ENCODE measurements around the gene MEAF6.
A peak's percentile ranks its signal among the peaks of the same experiment; 100 is the strongest.

The MEAF6 gene

DNA sequence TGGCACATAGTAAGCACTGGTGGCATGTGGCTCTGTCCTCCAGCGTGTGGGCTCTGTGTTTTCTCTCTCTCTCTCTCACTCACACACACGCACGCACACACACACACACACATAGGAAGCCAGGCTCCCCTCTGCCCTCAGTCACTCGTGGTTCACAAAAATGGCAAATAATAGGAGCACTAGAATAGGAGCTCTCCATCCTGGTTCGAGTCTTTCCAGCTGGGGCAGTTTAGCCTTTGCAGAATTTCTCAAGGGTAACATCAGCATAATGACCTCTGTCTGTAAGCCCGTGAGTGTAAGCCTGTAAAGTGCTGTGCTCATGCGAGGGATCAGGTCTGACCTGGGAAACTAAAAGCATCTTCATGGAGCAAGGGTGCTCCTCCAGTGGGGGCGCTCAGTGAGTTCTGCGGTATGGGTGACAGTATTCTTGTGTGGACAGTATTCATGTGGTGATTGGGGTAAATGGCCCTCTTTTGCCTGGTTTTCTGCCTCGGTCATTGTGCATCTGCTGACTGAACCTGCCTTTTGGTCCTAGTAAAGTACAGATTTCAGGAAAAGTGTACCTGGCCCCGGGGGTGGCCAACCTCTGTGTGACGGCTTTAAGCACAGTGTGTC is 41.0 kb downstream of the MEAF6 start:
- DNase-seq (ENCODE audit: low spot score): no peak

DNA sequence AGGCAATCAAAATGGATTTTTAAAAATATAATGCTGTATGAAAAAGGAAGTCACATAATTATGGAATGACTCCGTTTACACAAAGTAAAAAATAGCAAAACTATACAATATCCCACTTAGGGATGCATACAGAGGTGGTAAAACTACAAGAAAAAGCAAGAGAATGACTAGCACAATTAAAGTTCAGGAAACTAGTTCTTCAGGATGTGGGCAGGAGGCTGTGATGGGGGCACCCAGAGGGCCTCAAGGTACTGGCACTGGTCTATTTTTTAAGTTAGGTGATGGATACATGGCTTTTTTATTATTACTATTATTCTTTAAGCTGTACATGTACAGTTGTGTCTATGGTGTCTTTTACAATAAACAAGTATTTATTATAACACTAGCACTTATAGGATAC is 41.6 kb downstream of the MEAF6 start:
- DNase-seq (ENCODE audit: low spot score): no peak

DNA sequence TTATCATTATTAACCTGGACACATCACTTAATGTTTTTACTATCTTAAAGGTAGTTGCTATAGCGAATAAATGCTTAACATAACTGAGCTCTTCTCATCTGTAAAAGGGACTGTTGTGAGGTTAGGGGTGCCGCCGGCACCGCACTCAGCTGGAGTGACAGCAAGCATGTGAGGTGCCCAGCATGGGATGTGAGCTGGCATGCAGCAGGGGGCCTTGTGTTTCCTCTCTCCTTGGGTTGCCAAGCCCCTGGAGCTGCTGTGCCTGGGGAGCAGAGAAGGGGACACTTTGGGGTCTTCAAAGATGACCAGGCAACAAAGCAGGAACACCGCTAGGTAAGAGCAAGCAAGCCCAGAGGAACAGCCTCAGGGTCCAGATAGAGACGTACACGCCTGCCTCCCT is 42.3 kb downstream of the MEAF6 start:
- DNase-seq (ENCODE audit: low spot score): no peak

DNA sequence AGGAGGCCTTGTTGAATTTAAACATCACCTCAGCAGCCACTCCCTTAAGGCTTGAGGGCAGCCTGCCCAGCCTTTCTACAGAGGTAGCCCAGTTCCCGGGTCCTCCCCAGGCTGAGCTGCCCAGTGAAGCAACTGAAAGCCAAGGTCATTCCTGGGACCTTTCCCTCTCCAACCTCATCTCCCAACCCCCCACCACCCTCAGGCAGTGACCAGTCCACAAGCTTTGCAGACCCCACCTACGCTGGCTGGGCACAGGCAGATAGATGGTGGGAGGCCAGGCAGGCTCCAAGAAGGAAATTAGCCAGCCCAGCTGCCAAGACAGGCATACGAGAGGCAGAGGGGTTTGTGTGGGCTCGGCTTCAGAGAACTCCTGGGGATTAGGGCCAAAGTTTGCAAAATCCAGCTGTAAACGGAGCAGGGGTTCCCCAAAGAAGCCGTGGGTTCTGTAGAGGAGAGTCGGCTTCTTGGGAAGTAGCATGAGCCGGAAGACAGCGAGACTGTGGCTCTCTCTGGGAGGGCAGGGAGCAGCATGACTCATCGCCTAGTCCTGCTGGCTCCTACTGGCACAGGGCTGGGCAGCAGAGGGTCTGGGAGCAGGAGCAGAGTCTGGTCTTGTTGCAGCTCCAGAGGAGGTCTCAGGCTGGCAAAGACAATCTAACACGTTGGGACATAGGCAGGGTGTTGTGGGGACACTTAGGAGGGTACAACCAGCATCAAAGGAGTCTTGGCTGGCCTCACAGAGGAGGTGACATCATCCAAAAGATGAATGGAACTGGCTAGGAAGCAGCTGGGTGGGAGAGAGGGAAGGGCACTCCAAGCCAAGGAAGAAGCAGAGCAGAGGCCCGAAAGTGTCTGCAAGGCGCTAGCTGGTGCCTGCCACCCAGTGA is 43.0 kb downstream of the MEAF6 start:
- DNase-seq (ENCODE audit: low spot score): peak; percentile 71

DNA sequence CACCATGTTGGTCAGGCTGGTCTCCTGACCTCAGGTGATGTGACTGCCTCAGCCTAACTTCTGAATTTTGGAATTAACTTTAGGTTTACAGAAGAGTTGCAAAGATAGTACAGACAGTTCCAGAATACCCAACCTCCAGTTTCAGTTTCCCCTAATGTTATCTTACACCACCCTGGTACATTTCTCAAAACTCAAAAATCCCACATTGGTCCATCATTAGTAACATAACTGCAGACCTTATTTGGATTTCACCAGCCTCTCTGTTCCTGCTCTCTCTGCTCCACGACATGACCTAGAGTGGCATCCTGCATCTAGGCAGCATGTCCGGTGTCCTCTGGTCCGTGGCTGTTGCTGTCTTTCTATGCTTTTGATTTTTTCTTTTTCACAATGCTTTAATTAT is 45.2 kb downstream of the MEAF6 start:
- DNase-seq (ENCODE audit: low spot score): no peak

DNA sequence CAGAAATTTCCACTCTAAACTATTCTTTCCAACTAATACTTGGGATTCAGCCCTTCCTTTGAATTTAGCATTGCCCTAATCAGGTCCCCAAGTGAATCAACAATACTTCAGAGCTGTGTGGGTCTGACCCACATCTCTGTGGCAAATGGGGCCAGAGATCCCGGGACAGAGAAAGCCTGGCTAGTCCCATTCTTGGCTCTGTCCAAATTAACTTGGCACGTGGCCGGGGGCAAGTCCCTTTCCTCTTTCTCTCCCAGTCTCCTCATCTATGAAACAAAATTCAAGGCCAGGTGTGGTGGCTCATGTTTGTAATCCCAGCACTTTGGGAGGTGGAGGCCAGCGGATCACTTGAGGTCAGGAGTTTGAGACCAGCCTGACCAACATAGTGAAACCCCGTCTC is 46.5 kb downstream of the MEAF6 start:
- DNase-seq (ENCODE audit: low spot score): no peak

DNA sequence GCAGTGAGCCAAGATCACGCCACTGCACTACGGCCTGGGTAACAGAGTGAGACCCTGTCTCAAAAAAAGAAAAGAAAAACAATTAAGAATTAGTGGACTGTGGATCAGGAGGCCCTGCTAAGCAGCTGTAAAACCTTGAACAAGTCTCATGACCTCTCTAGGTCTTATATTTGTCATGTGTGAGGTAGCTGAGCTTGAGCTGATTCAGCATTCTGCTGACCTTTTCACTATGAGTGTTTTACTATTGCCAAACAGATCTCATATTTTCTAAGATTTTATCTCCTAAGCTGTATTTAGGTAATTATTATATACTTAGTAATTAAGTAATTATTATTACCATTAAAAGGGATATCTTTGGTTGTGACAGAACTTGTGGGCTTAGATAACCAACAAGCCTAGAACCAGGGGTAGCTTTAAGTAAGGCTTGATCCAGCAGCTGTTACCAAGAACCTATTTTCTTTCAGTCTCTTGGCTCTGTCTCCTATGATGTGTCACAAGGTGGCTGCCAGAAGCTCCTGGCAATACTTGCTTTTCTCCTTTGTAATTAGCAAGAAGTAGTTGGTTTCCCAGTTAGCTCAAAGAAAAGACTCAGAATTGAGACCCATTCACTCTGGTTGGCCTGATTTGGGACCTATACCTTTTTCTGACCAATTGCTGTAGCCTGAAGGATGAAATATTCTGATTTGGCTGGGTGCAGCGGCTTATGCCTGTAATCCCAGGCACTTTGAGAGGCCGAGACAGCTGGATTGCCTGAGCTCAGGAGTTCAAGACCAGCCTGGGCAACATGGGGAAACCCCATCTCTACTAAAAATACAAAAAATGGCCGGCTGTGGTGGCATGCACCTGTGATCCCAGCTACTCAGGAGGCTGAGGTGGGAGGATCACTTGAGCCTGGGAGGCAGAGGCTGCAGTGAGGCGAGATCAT is 48.7 kb downstream of the MEAF6 start:
- no peak for DNase-seq (ENCODE audit: low spot score)

DNA sequence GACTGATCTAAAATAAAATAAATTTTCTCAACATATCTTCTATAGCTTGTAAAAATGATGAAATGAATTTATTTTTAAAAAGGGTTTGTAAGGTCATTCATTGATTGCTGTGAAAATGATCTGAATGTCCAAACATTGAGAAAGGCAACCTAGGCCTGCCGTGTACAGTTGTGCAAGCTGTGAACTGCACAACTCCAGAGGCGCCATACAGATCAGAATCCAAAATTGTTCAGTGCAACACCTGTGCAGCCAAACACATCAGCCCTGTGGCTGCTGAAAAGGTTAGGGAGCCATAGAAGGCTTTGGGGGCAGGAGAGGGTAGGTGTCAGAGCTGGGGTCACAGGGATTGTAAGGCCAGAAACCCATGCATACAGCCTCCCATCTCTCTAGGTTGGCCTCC is 50.1 kb downstream of the MEAF6 start:
- DNase-seq (ENCODE audit: low spot score): no peak

DNA sequence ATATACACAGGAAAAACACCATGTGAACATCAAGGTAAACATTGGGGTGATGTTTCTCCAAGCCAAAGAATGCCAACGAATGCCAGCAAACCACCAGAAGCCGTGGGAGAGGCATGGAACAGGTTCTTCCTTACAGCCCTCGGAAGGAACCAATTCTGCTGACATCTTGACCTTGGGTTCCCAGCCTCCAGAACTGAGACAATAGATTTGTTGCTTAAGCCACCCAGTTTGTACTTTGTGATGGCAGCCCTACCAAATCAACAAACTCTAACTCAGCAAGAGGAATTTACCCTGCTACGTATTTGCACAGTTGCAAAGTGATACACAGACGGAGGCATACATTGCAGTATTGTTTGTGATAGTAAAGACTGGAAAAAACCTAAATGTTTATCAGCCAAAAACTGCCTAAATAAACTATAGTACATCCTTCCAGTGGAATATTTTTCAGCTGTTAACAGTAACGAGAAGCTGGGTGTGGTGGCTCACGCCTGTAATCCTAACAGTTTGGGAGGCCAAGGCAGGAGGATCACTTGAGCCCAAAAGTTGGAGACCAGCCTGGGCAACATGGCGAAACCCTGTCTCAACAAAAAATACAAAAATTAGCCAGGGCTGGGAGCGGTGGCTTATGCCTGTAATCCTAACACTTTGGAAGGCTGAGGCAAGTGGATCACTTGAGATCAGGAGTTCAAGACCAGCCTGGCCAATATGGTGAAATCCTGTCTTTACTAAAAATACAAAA is 52.7 kb downstream of the MEAF6 start:
- no peak for DNase-seq (ENCODE audit: low spot score)

DNA sequence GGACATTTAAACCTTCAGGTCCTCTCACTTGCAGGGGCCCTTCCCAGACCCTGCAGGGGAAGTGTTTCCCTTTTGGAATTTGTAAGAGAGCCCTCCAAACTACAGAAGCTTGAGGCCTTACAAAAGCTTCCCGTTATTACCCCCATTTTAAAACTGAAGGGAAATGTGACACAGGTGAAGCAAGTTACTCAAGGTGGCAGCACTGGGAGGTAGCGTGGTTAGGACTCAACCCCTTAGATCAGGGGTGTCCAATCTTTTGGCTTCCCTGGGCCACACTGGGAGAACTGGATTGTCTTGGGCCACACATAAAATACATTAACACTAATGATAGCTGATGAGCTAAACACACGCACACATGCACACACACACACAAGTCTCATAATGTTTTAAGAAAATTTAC is 56.0 kb downstream of the MEAF6 start:
- no peak for DNase-seq (ENCODE audit: low spot score)

DNA sequence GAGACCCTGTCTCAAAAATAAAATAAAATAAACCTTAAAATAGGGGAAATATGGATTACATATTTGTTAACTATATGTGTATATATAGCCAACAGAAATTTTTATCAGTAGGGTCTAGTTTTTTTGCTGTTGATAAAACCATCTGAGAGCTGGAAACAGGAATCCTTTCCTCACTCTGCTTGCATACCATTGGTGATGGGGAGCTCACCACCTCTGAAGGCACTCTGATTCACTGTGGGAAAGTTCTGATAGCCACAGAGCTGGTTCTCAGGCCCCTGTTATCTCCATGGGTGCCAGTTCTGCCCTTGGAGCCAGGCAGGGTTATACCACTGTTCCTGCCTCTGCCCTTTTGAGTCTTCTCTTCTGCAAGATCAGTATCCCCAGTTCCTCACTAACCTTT is 58.0 kb downstream of the MEAF6 start:
- no peak for DNase-seq (ENCODE audit: low spot score)

DNA sequence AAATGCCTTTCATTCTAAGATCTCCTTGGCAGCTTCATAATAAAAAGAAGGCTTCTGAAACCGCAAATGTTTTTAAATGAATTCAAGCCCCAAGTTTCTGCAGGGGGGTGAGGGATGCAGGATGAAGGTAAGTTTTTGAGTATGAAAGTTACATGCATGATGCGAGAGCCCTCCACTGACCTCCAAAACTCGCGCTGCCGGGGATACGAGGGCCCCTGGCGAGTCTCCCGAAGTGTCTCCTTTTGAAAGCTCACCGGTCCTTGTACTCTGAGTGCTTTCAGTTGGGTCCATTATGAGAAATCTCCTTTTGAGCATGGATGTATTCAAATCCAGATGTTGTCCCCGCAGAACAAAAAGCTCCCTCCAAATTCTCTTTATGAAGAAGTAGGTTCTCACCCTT is 59.0 kb downstream of the MEAF6 start:
- no peak for DNase-seq (ENCODE audit: low spot score)

DNA sequence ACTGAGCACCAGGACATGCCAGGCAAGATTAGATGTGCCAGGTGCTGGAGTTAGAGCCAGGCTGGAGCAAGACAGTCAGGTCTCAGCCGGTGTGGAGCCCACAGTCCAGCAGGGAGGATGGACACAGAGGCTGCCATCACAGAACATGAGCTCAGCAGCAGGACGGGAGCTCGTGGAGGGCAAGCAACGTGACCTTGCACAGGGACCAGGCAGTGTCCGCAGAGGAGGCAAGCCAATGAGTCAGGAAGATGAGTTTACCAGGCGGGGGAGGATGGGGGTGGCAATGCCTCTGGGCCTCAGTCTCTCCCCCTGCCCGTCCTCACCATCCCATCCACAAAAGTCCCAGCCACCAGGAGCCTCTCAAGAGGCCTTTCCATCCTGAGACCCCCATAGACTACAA is 60.9 kb downstream of the MEAF6 start:
- DNase-seq (ENCODE audit: low spot score): no peak

DNA sequence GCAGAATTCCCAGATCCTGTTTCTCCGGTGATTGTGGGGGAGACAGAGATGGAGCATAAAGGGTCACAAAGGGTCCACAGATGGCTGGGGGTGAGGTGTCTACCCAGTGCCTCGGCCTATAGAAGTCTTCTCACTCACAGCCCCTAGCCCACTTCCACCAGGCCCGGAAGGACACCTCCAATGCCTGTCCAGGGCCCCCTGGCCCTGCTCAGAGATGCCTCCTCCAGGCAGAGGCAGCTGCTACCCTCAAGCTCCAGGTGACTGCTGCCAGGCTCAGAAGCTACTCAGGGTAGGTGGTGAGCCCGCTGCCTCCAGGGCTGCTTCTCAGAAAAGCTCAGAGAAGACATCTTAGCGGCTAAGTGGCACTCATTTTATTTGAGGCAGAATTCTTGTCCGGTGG is 62.1 kb downstream of the MEAF6 start:
- no peak for DNase-seq (ENCODE audit: low spot score)

DNA sequence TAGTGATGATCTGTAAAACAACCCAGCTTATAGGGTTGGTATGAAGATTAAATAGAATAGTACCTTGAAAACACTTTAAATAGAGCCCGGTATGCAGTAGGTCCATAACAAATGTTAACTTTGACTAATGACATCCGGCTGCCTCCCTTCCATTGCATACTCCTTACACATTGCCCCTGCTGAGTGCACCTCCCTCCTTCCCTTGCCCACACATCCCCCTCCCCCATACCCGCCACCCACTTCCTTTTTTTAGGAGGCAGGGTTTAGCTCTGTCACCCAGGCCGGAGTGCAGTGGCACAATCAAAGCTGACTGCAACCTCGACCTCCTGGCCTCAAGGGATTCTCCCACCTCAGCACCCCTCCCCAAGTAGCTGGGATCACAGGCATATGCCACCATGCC is 64.6 kb downstream of the MEAF6 start:
- DNase-seq (ENCODE audit: low spot score): no peak

DNA sequence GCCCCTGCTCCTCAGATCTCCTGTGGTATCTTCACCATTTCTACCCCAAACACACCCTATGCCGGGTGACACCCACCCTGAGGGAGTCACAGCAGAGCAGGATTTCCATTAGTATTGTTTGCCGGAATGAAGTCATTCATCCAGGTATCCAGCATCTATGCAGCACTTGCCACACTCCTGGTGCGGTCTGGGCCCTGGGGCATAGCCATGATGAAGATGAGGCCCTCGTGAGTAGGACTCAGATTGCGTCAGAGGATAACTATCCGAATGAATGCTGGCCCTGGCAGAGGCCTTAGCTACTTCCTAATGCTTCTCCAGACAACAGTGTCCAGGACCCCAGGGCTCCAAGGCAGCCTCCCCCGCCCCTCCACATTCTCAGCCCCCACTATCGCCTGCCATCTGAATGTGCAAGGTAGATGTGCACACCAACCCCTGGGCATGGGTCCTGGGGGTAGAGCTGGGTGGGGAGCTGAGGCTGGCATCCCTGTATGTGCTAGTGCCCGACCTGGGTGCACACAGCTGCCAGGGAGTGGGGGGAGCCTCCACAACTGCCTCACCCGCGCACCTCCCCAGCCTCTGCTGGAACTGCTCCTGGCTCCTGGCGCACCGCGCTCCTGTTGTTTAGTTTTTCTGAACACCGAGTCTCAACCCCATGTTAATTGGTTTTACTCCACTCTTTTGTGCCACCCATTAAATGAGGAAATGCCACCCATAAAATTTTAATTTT is 65.7 kb downstream of the MEAF6 start:
- DNase-seq (ENCODE audit: low spot score): no peak

DNA sequence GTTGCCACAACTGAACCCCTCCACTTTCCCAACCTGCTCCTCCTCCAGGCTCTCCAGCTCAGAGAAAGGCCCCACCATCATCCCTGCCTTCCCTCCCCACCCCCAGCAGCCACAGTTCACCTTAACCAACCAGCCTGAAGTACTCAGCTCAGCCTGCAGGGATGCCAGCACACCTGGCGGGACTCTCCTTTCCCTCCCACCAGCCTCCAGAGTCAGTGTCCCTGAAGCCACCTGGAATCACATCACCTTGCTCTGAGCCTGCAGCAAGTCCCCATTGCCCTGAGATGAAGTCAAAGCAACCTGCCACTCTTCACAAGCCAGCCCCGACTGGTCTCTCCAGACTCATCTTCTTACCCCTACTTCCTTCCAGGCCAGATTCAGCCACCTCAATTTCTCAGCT is 66.4 kb downstream of the MEAF6 start:
- no peak for DNase-seq (ENCODE audit: low spot score)

DNA sequence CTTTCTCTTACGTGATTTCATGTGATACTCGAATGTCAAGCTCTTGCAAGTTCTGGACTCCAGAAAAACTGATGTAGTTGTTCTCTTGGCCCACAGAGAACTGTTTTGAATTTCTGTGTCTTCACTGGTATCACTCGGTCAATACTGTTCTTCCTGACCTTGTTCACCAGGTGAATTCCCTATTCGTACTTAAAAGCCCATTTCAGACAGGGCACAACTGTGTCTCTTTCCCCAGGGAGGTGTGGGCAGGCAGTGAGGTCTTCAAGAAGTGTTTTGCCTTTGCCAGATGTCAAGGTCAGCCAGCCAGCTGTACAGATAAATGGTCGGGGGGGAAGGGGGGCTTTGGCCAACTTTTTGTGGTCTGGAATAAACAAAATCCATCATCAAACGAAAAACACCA is 67.7 kb downstream of the MEAF6 start:
- DNase-seq (ENCODE audit: low spot score): no peak

DNA sequence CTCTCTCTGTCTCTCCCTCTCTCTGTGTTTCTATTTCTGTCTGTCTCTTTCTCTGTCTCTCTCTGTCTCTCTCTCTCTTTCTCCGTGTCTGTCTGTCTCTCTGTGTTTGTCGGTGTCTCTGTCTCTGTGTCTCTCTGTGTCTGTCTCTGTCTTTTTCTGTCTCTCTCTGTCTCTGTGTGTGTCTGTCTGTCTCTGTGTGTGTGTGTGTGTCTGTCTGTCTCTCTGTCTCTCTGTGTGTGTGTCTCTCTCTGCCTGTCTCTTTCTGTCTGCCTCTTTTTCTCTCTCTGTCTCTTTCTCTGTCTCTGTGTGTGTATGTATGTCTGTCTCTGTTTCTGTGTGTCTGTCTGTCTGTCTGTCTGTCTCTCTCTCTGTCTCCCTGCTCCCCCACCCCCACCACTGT is 71.9 kb downstream of the MEAF6 start:
- no peak for DNase-seq (ENCODE audit: low spot score)

Measured in HuH-7.5 (cell line).